HEK293 (cell line): Measurements from ENCODE around the gene ATP8B4.

ENCODE experiments used
- CTCF ChIA-PET: fragments of 350-600 bp; formaldehyde crosslinking; extraction: SDS; loops from one replicate; lab custom pipeline; 2021; ENCODE audit warnings: antibody characterized with exemption; lab: Yijun Ruan, JAX
- POLR2A ChIA-PET: fragments of 300-600 bp; formaldehyde crosslinking; extraction: SDS; loops from one replicate; lab custom pipeline; 2020; ENCODE audit warnings: antibody characterized with exemption, inconsistent platforms; lab: Yijun Ruan, JAX
- H3K27ac ChIP-seq: fragments of 200-500 bp; sonication (Bioruptor generic); 2 replicates; pipeline ENCODE4 v1.5.1; 2014; ENCODE audit warnings: low read depth, low read length, control low read depth, inconsistent platforms; ENCODE audit errors: extremely low read depth
- H3K36me3 ChIP-seq, 2 experiments: fragments of 200-500 bp in 1 of 2; sonication (Bioruptor generic) in 1 of 2; 1 replicate in 1 of 2; 2 replicates in 1 of 2; pipeline ENCODE4 v1.5.1; 2014 to 2017; ENCODE audit warnings: inconsistent platforms in 2 of 2, low read length in 2 of 2; ENCODE audit not compliant: control insufficient read depth in 2 of 2, insufficient read depth in 1 of 2
- H3K4me1 ChIP-seq: fragments of 200-500 bp; sonication (Bioruptor generic); 2 replicates; pipeline ENCODE4 v1.5.1; 2014; ENCODE audit warnings: mild to moderate bottlenecking, low read length, inconsistent platforms; ENCODE audit not compliant: control insufficient read depth, insufficient read depth
- H3K4me3 ChIP-seq: 2 replicates; pipeline ENCODE4 v1.5.1; 2011; ENCODE audit warnings: low read depth, mild to moderate bottlenecking, control low read depth, low read length, moderate library complexity
- H3K9me3 ChIP-seq: fragments of 200-500 bp; sonication (Bioruptor generic); 2 replicates; pipeline ENCODE4 v1.5.1; 2014; ENCODE audit warnings: low read depth, low read length, inconsistent platforms; ENCODE audit not compliant: control insufficient read depth, insufficient read depth
- BCL11B ChIP-seq: fragments of 450-650 bp; formaldehyde crosslinking; IDR thresholded peaks from 2 replicates; pipeline ENCODE4 v1.5.1; 2016; ENCODE audit warnings: low read depth, missing biosample characterization, missing genetic modification characterization
- CTCF ChIP-seq: fragments of 450-650 bp; formaldehyde crosslinking; IDR thresholded peaks from 2 replicates; pipeline ENCODE4 v1.5.1; 2016; ENCODE audit warnings: missing biosample characterization, missing genetic modification characterization
- GLI4 ChIP-seq: fragments of 450-650 bp; formaldehyde crosslinking; IDR thresholded peaks from 2 replicates; pipeline ENCODE4 v1.5.1; 2016; ENCODE audit warnings: missing biosample characterization, missing genetic modification characterization
- KLF1 ChIP-seq: fragments of 450-650 bp; formaldehyde crosslinking; IDR thresholded peaks from 2 replicates; pipeline ENCODE4 v1.5.1; 2016; ENCODE audit warnings: missing biosample characterization, missing genetic modification characterization
- PRDM2 ChIP-seq: fragments of 450-650 bp; formaldehyde crosslinking; IDR thresholded peaks from 2 replicates; pipeline ENCODE4 v1.5.1; 2016; ENCODE audit warnings: missing biosample characterization, missing genetic modification characterization, borderline replicate concordance
- PRDM6 ChIP-seq: fragments of 450-650 bp; formaldehyde crosslinking; IDR thresholded peaks from 2 replicates; pipeline ENCODE4 v1.5.1; 2017; ENCODE audit warnings: missing biosample characterization, missing genetic modification characterization
- REST ChIP-seq: fragments of 450-650 bp; formaldehyde crosslinking; IDR thresholded peaks from 2 replicates; pipeline ENCODE4 v1.5.1; 2016; ENCODE audit warnings: missing biosample characterization, missing genetic modification characterization
- TRIM28 ChIP-seq: IDR thresholded peaks from 2 replicates; pipeline ENCODE4 v1.6.1; 2011; ENCODE audit warnings: low read length, control low read depth, borderline replicate concordance
- TSHZ1 ChIP-seq: fragments of 450-650 bp; formaldehyde crosslinking; IDR thresholded peaks from 2 replicates; pipeline ENCODE4 v1.5.1; 2016; ENCODE audit warnings: missing biosample characterization, missing genetic modification characterization, borderline replicate concordance
- ZBTB6 ChIP-seq: fragments of 450-650 bp; formaldehyde crosslinking; IDR thresholded peaks from 2 replicates; pipeline ENCODE4 v1.5.1; 2017; ENCODE audit warnings: missing biosample characterization, missing genetic modification characterization
- ZNF302 ChIP-seq: fragments of 450-650 bp; formaldehyde crosslinking; IDR thresholded peaks from 2 replicates; pipeline ENCODE4 v1.5.1; 2016; ENCODE audit warnings: missing biosample characterization, missing genetic modification characterization, low read depth
- ZNF433 ChIP-seq: fragments of 450-650 bp; formaldehyde crosslinking; IDR thresholded peaks from 2 replicates; pipeline ENCODE4 v1.5.1; 2016; ENCODE audit warnings: missing biosample characterization, missing genetic modification characterization, low read depth
- ZNF530 ChIP-seq: fragments of 450-650 bp; formaldehyde crosslinking; IDR thresholded peaks from 2 replicates; pipeline ENCODE4 v1.5.1; 2016; ENCODE audit warnings: low read depth, missing biosample characterization, missing genetic modification characterization
- ZNF558 ChIP-seq: fragments of 450-650 bp; formaldehyde crosslinking; IDR thresholded peaks from 2 replicates; pipeline ENCODE4 v1.5.1; 2016; ENCODE audit warnings: missing biosample characterization, missing genetic modification characterization
- ZNF777 ChIP-seq: fragments of 450-650 bp; formaldehyde crosslinking; IDR thresholded peaks from 2 replicates; pipeline ENCODE4 v1.5.1; 2017; ENCODE audit warnings: missing biosample characterization, missing genetic modification characterization, borderline replicate concordance

ATP8B4 gene

GRCh38 chr15:50063226-50063625 lies 55.8 kb downstream of the ATP8B4 start:
- Histone ChIP-seq H3K4me3 (no peak overlapping the region), H3K9me3 (no peaks in the 10 kb centered on the region), H3K36me3 (no peaks in the 10 kb centered on the region), H3K27ac (no peak overlapping the region), H3K4me1 (no peaks in the 10 kb centered on the region)
- ChIA-PET POLR2A (no interaction called here), CTCF (interaction anchor here (0.6 to 1.2 kb wide), 6 partner anchors 8 to 909 kb away, joined by 3 to 7 read pairs (median 4); no protein-coding TSS in a partner anchor)
- TF ChIP-seq TRIM28 = no peak
- TF ChIP-seq ZNF302 (tag by site-specific recombination) = no peak
- no peak for TF ChIP-seq CTCF
- TF ChIP-seq BCL11B (tag by site-specific recombination) = no peak
- no peak for TF ChIP-seq PRDM6 (tag by site-specific recombination)
- TF ChIP-seq ZNF530 (tag by site-specific recombination) = no peak
- no peak for TF ChIP-seq ZBTB6
- no peak for TF ChIP-seq GLI4 (tag by site-specific recombination)
- TF ChIP-seq ZNF433 (tag by site-specific recombination) = no peak

- Histone ChIP-seq H3K4me1 (no peaks in the 10 kb centered on the region), H3K36me3 (no peaks in the 10 kb centered on the region), H3K9me3 (no peaks in the 10 kb centered on the region), H3K4me3 (no peak overlapping the region), H3K27ac (no peak overlapping the region)
- ChIA-PET POLR2A (no interaction called here), CTCF (interaction anchor here (1.2 kb wide), 1 partner anchor 10 kb away, joined by 4 read pairs; no protein-coding TSS in a partner anchor)
- no peak for TF ChIP-seq PRDM2 (tag by site-specific recombination)
- no peak for TF ChIP-seq KLF1 (tag by site-specific recombination)
- TF ChIP-seq ZNF777 (tag by site-specific recombination) = no peak
- TF ChIP-seq REST (tag by site-specific recombination) = no peak
- TF ChIP-seq ZNF558 (tag by site-specific recombination) = no peak
- no peak for TF ChIP-seq TSHZ1 (tag by site-specific recombination)
- TF ChIP-seq ZBTB6 = no peak
Measured at GRCh38 chr15:50061503-50061902, 57.5 kb downstream of the ATP8B4 start.
